ENCODE data around the gene SMO.
"Not testable (repeated sequence)": the region's sequence is repeated elsewhere in the genome, so short reads cannot be mapped to it uniquely, and the experiment has no call there.

GRCh38 chr7:129219166-129219565, 30.7 kb downstream of the SMO start:
- TF ChIP-seq ZNF331 (CRISPR knock-in tag; IDR thresholded peaks at IDR 0.05; ENCODE audit: low read depth); CTCF (conservative IDR thresholded peaks at IDR 0.05; ENCODE audit: low read depth in 2 of 2); EZH2phosphoT487 (IDR thresholded peaks at IDR 0.05; ENCODE audit: unreplicated experiment): not testable (repeated sequence)

All from GM23338 (cell line).